GM19468 (cell line): ENCODE measurements around the gene DOC2A.
"Not testable (repeated sequence)": the region's sequence is repeated elsewhere in the genome, so short reads cannot be mapped to it uniquely, and the experiment has no call there.

ENCODE experiments used
- ATAC-seq: cut with Tn5 transposase; IDR thresholded peaks from one replicate; pipeline ENCODE4 v1.9.1; 2021; ENCODE audit warnings: mild to moderate bottlenecking, moderate library complexity, moderate number of reproducible peaks; ENCODE audit not compliant: unreplicated experiment; ENCODE audit errors: extremely low read depth

DOC2A gene

GRCh38 chr16:30028438-30029076, 17.7 kb upstream of the DOC2A start:
- no peak for ATAC-seq

- ATAC-seq: no peak
These were observed 17.0 kb upstream of the DOC2A start for GRCh38 chr16:30027588-30028437.

- ATAC-seq: no peak
These were observed 15.6 kb upstream of the DOC2A start for GRCh38 chr16:30026449-30026848.

- ATAC-seq: no peak
These were observed 14.7 kb upstream of the DOC2A start for GRCh38 chr16:30025574-30025973.

GRCh38 chr16:30025156-30025555, 14.3 kb upstream of the DOC2A start:
- no peak for ATAC-seq

- no peak for ATAC-seq
These were observed 13.6 kb upstream of the DOC2A start for GRCh38 chr16:30024451-30024850.

- no peak for ATAC-seq
These were observed 12.8 kb upstream of the DOC2A start for GRCh38 chr16:30023586-30023985.

GRCh38 chr16:30022887-30023286, 12.1 kb upstream of the DOC2A start, which contains the start of gene C16orf92:
TSS of gene C16orf92 (plus strand) at chr16:30023198. CDS start at chr16:30023341, 143 bp downstream.
- no peak for ATAC-seq

GRCh38 chr16:30018731-30019158, 7.9 kb upstream of the DOC2A start:
- no peak for ATAC-seq

- ATAC-seq: not testable (repeated sequence)
These were observed 7.1 kb upstream of the DOC2A start for GRCh38 chr16:30017937-30018336.

GRCh38 chr16:30017277-30017656, 6.4 kb upstream of the DOC2A start:
- no peak for ATAC-seq

- ATAC-seq: no peak
These were observed 5.9 kb upstream of the DOC2A start for GRCh38 chr16:30016555-30017276.

GRCh38 chr16:30015450-30015849, 4.6 kb upstream of the DOC2A start:
- not testable (repeated sequence) for ATAC-seq

GRCh38 chr16:30012598-30012997, 1.8 kb upstream of the DOC2A start:
- not testable (repeated sequence) for ATAC-seq

GRCh38 chr16:30011714-30012504, 1.1 kb upstream of the DOC2A start:
- ATAC-seq: no peak

GRCh38 chr16:30009990-30010843, 610 bp downstream of the DOC2A start:
- no peak for ATAC-seq

- no peak for ATAC-seq
These were observed 1.6 kb downstream of the DOC2A start for GRCh38 chr16:30009085-30009862.

GRCh38 chr16:30007378-30007895, 3.4 kb downstream of the DOC2A start:
- ATAC-seq: no peak
